HepG2 (cell line): ENCODE measurements around the gene ZFP92.

Experiments
- ATF3 ChIP-seq: sonication (generic); formaldehyde crosslinking; IDR thresholded peaks from 2 replicates; pipeline ENCODE4 v1.4.0; 2020; ENCODE audit warnings: missing genetic modification reagents
- CTCF ChIP-seq: sonication (generic); formaldehyde crosslinking; IDR thresholded peaks from 2 replicates; pipeline ENCODE4 v1.5.0; 2020; ENCODE audit warnings: mild to moderate bottlenecking, missing genetic modification reagents, moderate library complexity
- EZH2 ChIP-seq: conservative IDR thresholded peaks from 2 replicates; pipeline ENCODE4 v1.6.1; 2012; ENCODE audit warnings: mild to moderate bottlenecking, low read depth, low read length, moderate library complexity
- IRF2 ChIP-seq: IDR thresholded peaks from 2 replicates; pipeline ENCODE4 v1.6.1; 2018; ENCODE audit warnings: missing genetic modification reagents, missing compliant biosample characterization
- JUN ChIP-seq: sonication (generic); formaldehyde crosslinking; IDR thresholded peaks from 2 replicates; pipeline ENCODE4 v1.4.0; 2020; ENCODE audit warnings: mild to moderate bottlenecking, missing genetic modification reagents
- MXD4 ChIP-seq: IDR thresholded peaks from 2 replicates; pipeline ENCODE4 v1.6.1; 2016; ENCODE audit warnings: mild to moderate bottlenecking, missing biosample characterization, missing genetic modification reagents
- TARDBP ChIP-seq: sonication (generic); formaldehyde crosslinking; IDR thresholded peaks from 2 replicates; pipeline ENCODE4 v1.8.0; 2022; ENCODE audit warnings: mild to moderate bottlenecking, missing genetic modification reagents
- ZBTB37 ChIP-seq: sonication (generic); formaldehyde crosslinking; IDR thresholded peaks from 2 replicates; pipeline ENCODE4 v1.4.0; 2020; ENCODE audit warnings: mild to moderate bottlenecking, missing genetic modification reagents

GRCh38 chrX:153366119-153366518 lies 45.2 kb upstream of the ZFP92 start:
- TF ChIP-seq TARDBP (no peak), JUN (no peak), CTCF (CRISPR knock-in tag) (no peak), MXD4 (CRISPR knock-in tag) (no peak), ATF3 (CRISPR knock-in tag) (no peak), EZH2 (no peak), IRF2 (CRISPR knock-in tag) (no peak), ZBTB37 (no peak)
